NCI-H526 treated with DMSO at 0.1 percent for 48 hours (cell line): ENCODE measurements around the gene NRCAM.

Experiments
- DNase-seq: peaks from one replicate; lab custom pipeline; 2025; lab: John Stamatoyannopoulos, UW

Gene NRCAM

GRCh38 chr7:108308276-108308675, 148.0 kb downstream of the NRCAM start:
- no peak for DNase-seq

DNA sequence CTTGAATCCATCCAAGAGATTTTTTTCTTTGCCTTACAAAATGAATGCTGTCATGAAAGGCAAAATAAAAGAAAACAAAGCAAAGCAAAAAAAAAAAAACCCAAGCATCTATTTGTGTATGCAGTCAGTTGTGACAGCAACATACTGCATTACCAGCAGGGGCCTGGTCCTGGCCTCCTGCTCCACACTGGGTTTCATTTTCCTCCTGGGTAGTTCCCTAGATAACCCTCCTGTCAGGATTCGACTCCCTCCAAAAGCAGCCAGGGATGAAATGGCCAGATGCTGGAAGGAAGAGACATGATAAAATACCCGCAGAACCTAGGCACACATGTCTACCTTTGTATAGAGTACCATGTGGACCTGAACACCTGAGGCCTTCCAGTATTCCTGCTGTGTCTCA, 148.6 kb downstream of the NRCAM start:
- no peak for DNase-seq

DNA sequence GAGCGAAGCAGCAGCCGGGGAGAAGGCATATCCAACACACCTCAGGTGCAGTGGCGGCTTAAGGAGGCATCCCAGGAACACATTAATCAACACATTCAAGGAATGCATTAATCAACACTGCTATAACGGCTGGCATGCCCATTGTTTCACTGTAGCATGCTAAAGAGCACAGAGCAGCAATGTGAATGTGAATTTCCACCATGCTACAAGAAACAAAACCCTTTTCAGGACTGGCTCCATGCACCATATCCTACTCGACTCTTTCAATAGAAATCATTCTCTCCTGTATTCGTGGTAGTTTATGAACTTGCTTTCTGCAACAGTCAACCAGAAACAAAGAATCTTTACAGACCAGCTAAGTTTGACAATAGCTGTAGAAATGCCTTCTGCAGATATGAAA, 149.0 kb downstream of the NRCAM start:
- no peak for DNase-seq

- DNase-seq = no peak
These were observed 152.9 kb downstream of the NRCAM start for GRCh38 chr7:108303332-108303731.

- no peak for DNase-seq
These were observed 154.8 kb downstream of the NRCAM start for GRCh38 chr7:108301387-108301786.

- DNase-seq = no peak
These were observed 156.8 kb downstream of the NRCAM start for GRCh38 chr7:108299251-108299973.

GRCh38 chr7:108296911-108297310, 159.3 kb downstream of the NRCAM start:
- no peak for DNase-seq

- no peak for DNase-seq
These were observed 161.6 kb downstream of the NRCAM start for GRCh38 chr7:108294595-108294994.

DNA sequence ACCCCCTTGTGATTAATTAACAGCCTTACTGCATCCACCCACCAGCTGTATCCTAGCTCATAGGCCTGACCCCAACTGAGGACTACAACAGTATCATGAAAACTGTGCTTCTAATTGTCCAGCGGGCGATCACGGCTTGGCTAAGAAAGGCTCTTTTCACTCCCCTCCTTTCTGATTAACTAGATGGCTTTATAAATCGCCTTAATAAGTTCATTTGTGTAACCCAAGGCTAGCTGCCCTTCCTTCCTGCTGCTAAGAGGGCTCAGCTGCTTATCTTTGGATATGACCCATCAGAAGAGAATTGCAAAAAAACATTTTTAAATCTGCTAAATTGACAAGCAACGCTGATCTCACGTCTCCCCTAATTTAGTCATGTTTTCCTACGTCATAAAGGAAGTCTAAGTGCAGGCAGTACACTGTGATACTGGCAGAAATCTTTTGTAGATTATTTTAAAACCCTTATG, 163.1 kb downstream of the NRCAM start:
- DNase-seq = no peak

DNA sequence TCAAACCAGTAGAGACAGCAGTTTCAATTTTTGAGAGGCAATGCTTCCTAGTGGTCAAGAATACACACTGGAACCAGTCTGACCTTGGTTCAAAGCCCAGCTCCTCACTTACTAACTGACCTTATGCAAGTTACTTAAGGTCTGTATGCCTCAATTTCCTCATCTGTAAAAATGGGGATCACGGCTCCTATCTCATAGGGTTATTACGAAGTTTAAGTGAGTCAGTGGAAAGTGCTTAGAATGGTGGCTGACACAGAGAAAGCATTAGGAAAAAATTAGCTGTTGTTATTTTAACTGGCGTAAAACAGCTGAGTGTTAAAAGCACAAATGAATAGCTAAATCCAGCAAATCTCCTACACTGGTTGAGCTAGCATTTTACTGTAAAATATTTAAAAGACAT, 163.7 kb downstream of the NRCAM start:
- no peak for DNase-seq

DNA sequence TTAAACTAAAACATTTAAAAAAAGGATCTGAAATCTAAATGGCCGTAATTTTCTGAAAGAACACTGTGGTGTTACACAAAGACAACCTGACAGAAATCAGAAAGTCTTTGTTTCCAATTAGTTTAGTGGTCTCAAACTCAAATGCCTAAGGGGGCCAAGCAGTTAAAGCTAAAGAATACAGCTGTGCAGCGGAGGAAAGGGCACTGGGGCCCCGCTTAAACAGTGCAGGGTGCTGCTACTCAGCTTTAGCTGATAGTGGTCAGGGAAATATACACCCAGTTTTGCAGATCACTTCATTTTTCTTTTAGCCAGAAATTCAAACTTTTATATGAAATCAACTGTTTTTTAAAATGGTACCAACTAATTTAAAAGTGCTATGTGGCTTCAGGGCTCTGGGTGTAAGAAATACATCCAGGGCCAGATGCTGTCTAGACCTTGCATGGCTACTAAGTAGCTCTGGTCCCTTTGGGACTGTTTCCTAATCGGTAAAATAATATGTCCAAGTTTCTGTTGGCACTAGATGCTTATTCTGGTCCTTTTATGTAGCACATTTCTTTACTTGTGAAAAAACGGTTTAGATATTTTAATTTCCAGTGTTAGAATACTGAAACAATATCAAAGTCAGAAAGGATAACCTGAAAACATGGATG, 164.3 kb downstream of the NRCAM start:
- DNase-seq = no peak

GRCh38 chr7:108291152-108291508, 165.1 kb downstream of the NRCAM start:
- no peak for DNase-seq

DNA sequence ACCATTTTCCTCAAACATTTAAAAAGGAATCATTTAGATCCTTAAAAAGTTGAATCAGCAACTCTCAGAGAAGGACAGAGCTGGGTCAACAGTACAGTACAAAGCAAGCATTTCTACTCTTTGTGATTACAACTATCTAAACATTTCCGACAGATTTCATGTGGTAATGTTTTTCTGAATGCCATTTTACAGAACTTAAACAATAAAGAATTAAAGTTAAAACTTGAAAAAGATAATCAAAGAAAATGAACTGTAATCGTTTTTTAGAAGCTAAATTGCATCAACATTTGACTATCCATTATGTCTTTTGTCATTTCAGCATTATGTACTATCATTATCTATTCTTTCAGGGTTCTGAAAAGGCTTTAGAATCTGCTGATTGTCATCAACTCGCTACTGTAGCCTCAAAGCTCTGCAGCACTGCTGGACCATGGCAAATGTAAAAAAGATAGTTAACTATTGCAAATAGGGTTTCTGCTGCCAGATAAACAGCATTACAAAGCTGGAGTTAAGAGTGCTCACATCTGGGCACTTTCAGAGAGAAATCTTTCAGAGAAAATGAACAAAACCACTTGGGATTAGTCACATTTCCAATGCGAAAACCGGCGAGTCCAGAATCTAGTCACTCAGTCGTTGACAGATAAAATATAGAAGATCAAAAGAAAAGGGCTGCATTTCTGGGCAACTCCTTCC, 165.6 kb downstream of the NRCAM start:
- DNase-seq = no peak

DNA sequence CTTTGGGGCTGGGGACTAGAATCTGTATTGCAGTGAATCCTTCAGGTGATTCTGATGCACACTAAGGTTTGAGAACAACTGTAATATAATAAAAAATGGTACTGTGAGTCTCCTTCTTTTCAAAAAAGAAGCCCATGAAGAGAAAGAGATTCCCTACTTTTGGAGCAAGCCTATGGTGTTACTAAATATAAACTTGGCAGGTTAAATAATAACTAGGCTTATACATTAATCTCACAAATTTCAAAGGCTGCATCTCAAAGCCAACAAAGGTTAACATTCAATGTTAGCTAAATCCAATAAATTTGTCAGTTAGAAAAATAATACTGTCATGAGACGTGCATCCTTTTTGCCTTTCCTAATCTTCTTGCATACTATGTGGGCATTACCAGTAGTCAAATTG, 166.4 kb downstream of the NRCAM start:
- DNase-seq = no peak

- DNase-seq = no peak
These were observed 168.4 kb downstream of the NRCAM start for GRCh38 chr7:108287857-108288256.

DNA sequence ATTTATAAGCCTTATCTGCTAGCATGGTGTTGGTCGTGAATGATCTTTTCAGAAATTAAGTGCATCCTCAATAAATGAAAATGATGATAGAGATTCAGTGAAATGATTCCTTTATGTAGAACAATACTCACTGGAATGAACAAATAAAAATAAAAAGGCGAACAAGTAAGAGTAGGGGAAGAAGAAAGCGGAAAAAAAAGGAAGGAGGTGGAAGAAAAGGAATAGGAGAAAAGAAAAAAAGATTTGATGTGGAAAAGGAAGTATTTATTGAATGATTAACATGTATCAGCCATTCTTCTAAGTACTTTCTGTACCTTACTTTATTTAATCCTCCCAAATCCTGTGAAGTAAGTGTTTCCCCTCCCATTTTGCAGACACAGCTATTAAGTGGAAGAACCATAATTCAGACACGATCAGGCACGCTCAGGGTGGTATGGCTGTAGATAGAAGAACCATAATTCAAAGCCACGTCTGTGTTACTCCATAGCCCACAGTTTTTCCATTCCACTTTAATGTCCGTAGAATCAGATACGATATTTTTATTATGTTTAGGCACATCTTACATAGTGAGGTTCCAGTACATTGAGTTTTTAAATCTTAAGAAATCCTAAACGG, 169.8 kb downstream of the NRCAM start:
- DNase-seq = no peak

GRCh38 chr7:108285778-108286177, 170.5 kb downstream of the NRCAM start:
- DNase-seq = no peak

GRCh38 chr7:108285003-108285368, 171.2 kb downstream of the NRCAM start:
- DNase-seq = no peak

- no peak for DNase-seq
These were observed 171.8 kb downstream of the NRCAM start for GRCh38 chr7:108284349-108285002.

GRCh38 chr7:108283252-108283651, 173.0 kb downstream of the NRCAM start:
- no peak for DNase-seq

DNA sequence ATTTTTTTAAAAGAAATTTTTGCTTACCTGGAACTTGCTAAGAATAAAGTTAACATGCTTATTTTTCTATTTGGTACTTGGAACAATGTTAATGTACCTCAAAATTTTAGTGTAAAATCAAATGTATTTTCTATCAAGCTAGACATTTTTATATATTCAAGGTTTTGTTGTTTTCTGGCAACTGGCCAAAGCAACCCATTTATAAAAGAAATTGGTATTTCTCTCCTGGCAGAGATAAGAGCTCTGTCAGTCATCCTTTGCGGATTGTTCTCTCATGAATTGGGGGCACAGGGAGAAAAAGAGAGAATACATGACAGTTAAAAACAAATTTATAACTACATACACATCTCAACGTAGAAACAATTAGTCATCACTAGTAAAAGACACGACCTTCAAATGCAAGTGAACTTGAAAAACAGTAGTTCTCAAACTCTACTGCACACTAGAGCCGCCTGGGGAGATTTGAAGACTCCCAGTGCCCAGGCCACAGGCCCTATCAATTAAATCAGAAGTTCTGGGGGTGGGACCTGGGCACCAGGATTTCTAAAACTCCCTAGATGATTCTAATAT, 173.7 kb downstream of the NRCAM start:
- DNase-seq = no peak

GRCh38 chr7:108280136-108280535, 176.1 kb downstream of the NRCAM start:
- DNase-seq = no peak
